K562 (cell line): ENCODE measurements around the gene MFSD6L. TPM values are rescaled to one million over a fixed set of nuclear protein-coding genes. Genes with fewer than 3 reads are reported as not detected.

Source experiments
- LARP7 ChIP-seq: fragments of 450-650 bp; IDR thresholded peaks from 2 replicates; pipeline ENCODE4 v1.6.1; 2016
- PCBP1 ChIP-seq: fragments of 200-400 bp; formaldehyde crosslinking; IDR thresholded peaks from 2 replicates; pipeline ENCODE4 v1.6.1; 2018; ENCODE audit warnings: mild to moderate bottlenecking, low read depth, low read length; ENCODE audit not compliant: poor library complexity, severe bottlenecking
- REST ChIP-seq, 2 experiments: fragments of 450-650 bp; formaldehyde crosslinking in 1 of 2; IDR thresholded peaks; 2 replicates each; pipeline versions ENCODE4 v1.4.0 to v1.6.1; 2014 to 2020; ENCODE audit warnings: mild to moderate bottlenecking in 2 of 2, borderline replicate concordance in 1 of 2, low read depth in 1 of 2
- TFAP4 ChIP-seq: sonication (generic); formaldehyde crosslinking; IDR thresholded peaks from 2 replicates; pipeline ENCODE4 v1.8.0; 2022; ENCODE audit warnings: missing genetic modification reagents, mild to moderate bottlenecking, moderate library complexity, borderline replicate concordance
- ZFX ChIP-seq: sonication (generic); formaldehyde crosslinking; IDR thresholded peaks from 2 replicates; pipeline ENCODE4 v1.8.0; 2022; ENCODE audit warnings: mild to moderate bottlenecking, missing genetic modification reagents, moderate library complexity
- ZNF561 ChIP-seq: fragments of 450-650 bp; formaldehyde crosslinking; conservative IDR thresholded peaks from 2 replicates; pipeline ENCODE4 v1.4.0; 2020; ENCODE audit warnings: mild to moderate bottlenecking, moderate library complexity
- polyA plus RNA-seq, 8 experiments: library from polyadenylated mRNA; depleted of rRNA in 4 of 8; stranded (reverse) in 5 of 8; unstranded in 3 of 8; fragments of >200 nt; fragmentation: Nextera tagmentation in 2 of 8; fragmentation: Illumina TruSeq in 1 of 8; extraction: Ambion mirVana in 2 of 8; extraction: Trizol in 1 of 8; gene quantifications; 2 replicates each; pipeline versions ENCODE4 v1.2.1 to v1.2.3, GENCODE V29; 2011 to 2014; ENCODE audit warnings: inconsistent platforms in 1 of 8, missing spikeins in 1 of 8
- total RNA-seq, 7 experiments: library from RNA; depleted of rRNA in 6 of 7; stranded (reverse); fragments of >200 nt in 6 of 7; fragmentation: Illumina TruSeq in 2 of 7; extraction: Trizol in 2 of 7; gene quantifications; 2 replicates each; pipeline versions ENCODE4 v1.2.1 to v1.2.3, GENCODE V29; 2011 to 2021; ENCODE audit warnings: low replicate concordance in 1 of 7

MFSD6L gene
- total and polyA plus RNA-seq, 9 of the 15 experiments (the other 6 are each of a cell fraction or from before 2014, with no cell fraction given), result not detected

- no peak for TF ChIP-seq REST (IDR thresholded peaks at IDR 0.05; ENCODE audit: borderline replicate concordance)
- no peak for TF ChIP-seq REST (CRISPR knock-in tag; IDR thresholded peaks at IDR 0.05; ENCODE audit: low read depth)
- no peak for TF ChIP-seq ZFX
- no peak for TF ChIP-seq PCBP1
- no peak for TF ChIP-seq LARP7
- no peak for TF ChIP-seq TFAP4 (CRISPR knock-in tag)
- TF ChIP-seq ZNF561, result no peak
- TF ChIP-seq, all 486 proteins: peak for 0
Observed at GRCh38 chr17:8838551-8839095, 39.5 kb upstream of the MFSD6L start (continued).
